ENCODE measurements around the gene BANF1. TPM values are rescaled to one million over a fixed set of nuclear protein-coding genes. Genes with fewer than 3 reads are reported as not detected.
"Not testable (repeated sequence)": the region's sequence is repeated elsewhere in the genome, so short reads cannot be mapped to it uniquely, and the experiment has no call there.

The BANF1 gene
- total RNA-seq, 4 donors from 2014 or later: 66.9 to 86.7 (median 78.3) TPM

GRCh38 chr11:66022401-66023185 lies 20.3 kb downstream of the BANF1 start:
- intact Hi-C loops (cut with DNase I): no loop called here
- Histone ChIP-seq H3K27me3 (no peaks in the 10 kb centered on the region), H3K9me3 (no peaks in the 10 kb centered on the region), H3K27ac (no peak overlapping the region), H3K4me3 (replicated peaks in 1 of 3) (no peak overlapping the region), H3K36me3 (no peaks in the 10 kb centered on the region), H3K4me1 (peaks cover 0 to 9% of the 10 kb centered on the region in 2 donors)
- WGBS, 2 donors: 20 to 27% methylated on average over 34 to 39 of the region's 46 CpGs
- peak; percentile 69 to 75 for DNase-seq
- TF ChIP-seq, protein P1, sequence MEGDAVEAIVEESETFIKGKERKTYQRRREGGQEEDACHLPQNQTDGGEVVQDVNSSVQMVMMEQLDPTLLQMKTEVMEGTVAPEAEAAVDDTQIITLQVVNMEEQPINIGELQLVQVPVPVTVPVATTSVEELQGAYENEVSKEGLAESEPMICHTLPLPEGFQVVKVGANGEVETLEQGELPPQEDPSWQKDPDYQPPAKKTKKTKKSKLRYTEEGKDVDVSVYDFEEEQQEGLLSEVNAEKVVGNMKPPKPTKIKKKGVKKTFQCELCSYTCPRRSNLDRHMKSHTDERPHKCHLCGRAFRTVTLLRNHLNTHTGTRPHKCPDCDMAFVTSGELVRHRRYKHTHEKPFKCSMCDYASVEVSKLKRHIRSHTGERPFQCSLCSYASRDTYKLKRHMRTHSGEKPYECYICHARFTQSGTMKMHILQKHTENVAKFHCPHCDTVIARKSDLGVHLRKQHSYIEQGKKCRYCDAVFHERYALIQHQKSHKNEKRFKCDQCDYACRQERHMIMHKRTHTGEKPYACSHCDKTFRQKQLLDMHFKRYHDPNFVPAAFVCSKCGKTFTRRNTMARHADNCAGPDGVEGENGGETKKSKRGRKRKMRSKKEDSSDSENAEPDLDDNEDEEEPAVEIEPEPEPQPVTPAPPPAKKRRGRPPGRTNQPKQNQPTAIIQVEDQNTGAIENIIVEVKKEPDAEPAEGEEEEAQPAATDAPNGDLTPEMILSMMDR (IDR thresholded peaks at IDR 0.05): peak; percentile 84 to 99 (median 96)
- no peak for TF ChIP-seq POLR2A (IDR thresholded peaks at IDR 0.05)

DNA sequence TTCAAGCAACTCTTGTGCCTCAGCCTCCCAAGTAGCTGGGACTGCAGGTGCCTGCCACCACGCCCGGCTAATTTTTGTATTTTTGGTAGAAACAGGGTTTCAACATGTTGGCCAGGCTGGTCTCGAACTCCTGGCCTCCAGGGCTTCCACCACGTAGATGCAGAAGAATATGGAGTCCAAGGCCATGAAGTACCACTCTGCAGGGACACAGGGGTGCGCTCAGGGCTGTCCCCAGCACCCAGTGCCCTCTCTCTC lies 20.8 kb downstream of the BANF1 start:
- H3K27me3 ChIP-seq; intact Hi-C loops (cut with DNase I); H3K4me3 ChIP-seq (replicated peaks in 1 of 3); H3K36me3 ChIP-seq; H3K9me3 ChIP-seq; DNase-seq; H3K27ac ChIP-seq; H3K4me1 ChIP-seq: not testable (repeated sequence)
- WGBS, 2 donors: 60 to 73% methylated on average over 5 of the region's 5 CpGs

DNA sequence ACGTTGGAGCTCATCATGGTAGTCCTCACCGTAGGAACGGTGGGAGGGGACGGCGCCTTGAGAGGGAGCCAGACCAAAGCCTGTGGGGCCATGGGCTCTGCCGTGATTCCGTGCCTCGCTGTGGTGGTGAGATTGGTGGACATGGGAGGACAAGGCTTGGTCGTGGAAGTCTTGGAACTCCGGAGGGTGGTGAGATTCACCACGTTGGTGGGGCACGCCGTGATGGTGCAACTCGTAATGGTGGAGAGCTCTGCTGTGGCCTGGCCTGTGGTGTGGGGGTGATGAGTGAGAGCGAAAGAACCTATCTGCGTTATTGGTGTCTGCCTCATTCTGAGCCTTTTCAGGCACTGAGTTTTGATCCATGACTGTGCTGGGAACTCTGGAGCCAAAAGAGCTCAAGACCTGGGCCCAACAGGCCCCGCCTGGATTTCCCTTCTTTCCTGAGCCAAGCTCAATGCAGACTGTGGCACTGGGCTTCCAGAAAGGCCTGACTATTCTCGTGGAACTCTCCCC lies 23.8 kb downstream of the BANF1 start, which contains the start of gene CATSPER1:
CATSPER1 (minus strand) TSS at position 463 of the 513 bp plus-strand sequence; CDS start at position 363, 100 bp downstream.
- no peak for TF ChIP-seq POLR2A (IDR thresholded peaks at IDR 0.05)
- TF ChIP-seq, protein P1 (IDR thresholded peaks at IDR 0.05): no peak
- intact Hi-C loops (cut with DNase I): no loop called here
- WGBS, 2 donors: 90 to 93% methylated on average over 18 of the region's 18 CpGs
- H3K36me3 ChIP-seq: no peaks in the 10 kb centered on the region
- H3K4me3 ChIP-seq (replicated peaks in 1 of 3): no peak within 1 kb of the TSS
- no peaks in the 10 kb centered on the region for H3K9me3 ChIP-seq
- no peaks in the 10 kb centered on the region for H3K27me3 ChIP-seq
- no peak for DNase-seq
- H3K27ac ChIP-seq: no peak within 1 kb of the TSS
- H3K4me1 ChIP-seq: peaks cover 0 to 9% of the 10 kb centered on the region in 2 donors

DNA sequence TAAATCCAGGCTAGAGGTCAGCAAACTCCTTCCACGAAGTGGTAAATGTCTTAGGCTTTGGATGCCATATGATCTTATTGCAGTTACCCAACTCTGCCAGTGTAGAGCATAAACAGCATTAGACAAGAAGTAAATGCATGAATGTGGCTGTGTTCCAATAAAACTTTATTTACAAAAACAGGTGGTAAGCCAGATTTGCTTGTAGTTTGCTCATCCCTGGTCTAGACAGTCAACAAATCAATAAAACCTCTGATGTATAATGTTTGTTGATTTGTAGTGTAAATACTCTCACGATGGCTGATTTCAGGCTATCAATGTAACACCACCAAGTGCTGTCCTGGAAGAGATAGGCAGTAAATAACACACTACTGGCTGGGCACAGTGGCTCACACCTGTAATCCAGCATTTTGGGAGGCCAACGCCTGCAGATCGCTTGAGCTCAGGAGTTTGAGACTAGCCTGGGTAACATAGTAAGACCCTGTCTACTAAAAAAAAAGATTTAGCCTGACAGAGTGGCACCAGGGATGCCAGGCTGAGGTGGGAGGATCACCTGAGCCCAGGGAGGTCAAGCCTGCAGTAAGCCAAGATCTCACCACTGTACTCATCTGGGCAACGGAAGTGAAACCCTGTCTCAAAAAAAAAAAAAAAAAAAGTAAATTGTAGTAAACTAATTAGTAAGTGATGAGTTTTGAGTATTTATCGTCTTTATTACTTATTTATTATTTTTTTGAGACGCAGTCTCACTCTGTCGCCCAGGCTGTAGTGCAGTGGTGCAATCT lies 30.8 kb downstream of the BANF1 start:
- 86 to 91% methylated on average over 8 of the region's 8 CpGs for WGBS, 2 donors
- Histone ChIP-seq H3K4me3 (replicated peaks in 1 of 3) (no peak overlapping the region), H3K9me3 (no peaks in the 10 kb centered on the region), H3K36me3 (no peaks in the 10 kb centered on the region), H3K27ac (no peak overlapping the region), H3K4me1 (peaks cover 4 to 9% of the 10 kb centered on the region in 2 donors), H3K27me3 (no peaks in the 10 kb centered on the region)
- TF ChIP-seq, protein P1 (IDR thresholded peaks at IDR 0.05): no peak
- TF ChIP-seq POLR2A (IDR thresholded peaks at IDR 0.05): no peak
- no peak for DNase-seq
- intact Hi-C loops (cut with DNase I): no loop called here

DNA sequence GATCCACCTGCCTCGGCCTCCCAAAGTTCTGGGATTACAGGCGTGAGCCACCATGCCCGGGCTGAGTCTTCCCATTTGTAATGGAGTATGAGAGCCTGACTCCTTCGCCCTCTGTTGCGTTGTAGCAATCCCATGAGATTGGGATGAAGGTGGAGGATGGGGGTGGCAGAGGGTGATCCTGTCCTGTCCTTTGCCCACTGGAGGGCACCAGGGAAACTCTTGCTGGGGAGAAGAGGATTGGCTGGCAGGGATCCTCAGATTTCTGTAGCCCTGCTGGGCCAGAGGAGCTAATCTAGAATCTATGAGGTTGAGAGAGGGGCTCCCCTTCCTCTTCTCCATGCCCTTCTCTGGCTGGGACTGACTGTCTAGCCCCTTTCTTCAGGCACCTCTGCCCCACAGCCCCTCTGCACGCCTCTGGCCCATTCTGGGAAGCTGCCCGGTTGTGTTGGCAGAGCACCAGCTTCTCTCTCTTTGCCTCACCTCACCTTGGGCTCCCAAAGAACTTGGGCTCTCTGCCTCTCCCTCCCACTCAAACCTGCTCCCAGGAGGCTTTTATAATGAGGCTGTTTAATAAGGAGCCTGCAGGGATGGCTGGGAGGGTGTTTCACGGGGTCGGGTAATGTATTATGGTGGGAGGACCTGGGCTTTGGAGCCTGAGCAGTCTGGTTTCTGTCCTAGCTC lies 33.5 kb downstream of the BANF1 start:
- TF ChIP-seq, protein P1 (IDR thresholded peaks at IDR 0.05): no peak
- TF ChIP-seq POLR2A (IDR thresholded peaks at IDR 0.05): no peak
- Histone ChIP-seq H3K36me3 (no peaks in the 10 kb centered on the region), H3K9me3 (no peaks in the 10 kb centered on the region), H3K27ac (no peak overlapping the region), H3K4me3 (replicated peaks in 1 of 3) (no peak overlapping the region), H3K27me3 (no peaks in the 10 kb centered on the region), H3K4me1 (peaks cover 4 to 9% of the 10 kb centered on the region in 2 donors)
- WGBS, 2 donors: 52 to 59% methylated on average over 9 of the region's 9 CpGs
- intact Hi-C loops (cut with DNase I): no loop called here
- peak; percentile 75 to 77 for DNase-seq
